Nephron (organoid): ENCODE results near the gene PHTF2.
A peak's percentile ranks its signal among the peaks of the same experiment; 100 is the strongest.
"Not testable (repeated sequence)": the region's sequence is repeated elsewhere in the genome, so short reads cannot be mapped to it uniquely, and the experiment has no call there.

Experiments
- H3K27ac Mint-ChIP-seq, 3 experiments: 2 replicates each; pipeline ENCODE4 v1.8.0; 2020; ENCODE audit warnings: mixed read lengths in 3 of 3, mild to moderate bottlenecking in 2 of 3, moderate library complexity in 1 of 3
- H3K27me3 Mint-ChIP-seq: 2 replicates; pipeline ENCODE4 v1.8.0; 2021; ENCODE audit warnings: low read depth, mild to moderate bottlenecking, moderate library complexity, mixed read lengths
- H3K36me3 Mint-ChIP-seq: 2 replicates; pipeline ENCODE4 v1.8.0; 2020; ENCODE audit warnings: low read depth, mixed read lengths
- H3K4me1 Mint-ChIP-seq: 2 replicates; pipeline ENCODE4 v1.8.0; 2020; ENCODE audit warnings: mixed read lengths
- H3K4me3 Mint-ChIP-seq, 3 experiments: 2 replicates each; pipeline ENCODE4 v1.8.0; 2020; ENCODE audit warnings: mild to moderate bottlenecking in 3 of 3, mixed read lengths in 3 of 3, moderate library complexity in 2 of 3
- H3K9me3 Mint-ChIP-seq: 2 replicates; pipeline ENCODE4 v1.8.0; 2020; ENCODE audit warnings: mixed read lengths
- TF ChIP-seq, protein P1 (sequence below), 3 experiments: fragments of 200-600 bp; sonication (generic); IDR thresholded peaks; one replicate each; pipeline ENCODE4 v1.5.0; 2021; ENCODE audit warnings: antibody characterized with exemption in 3 of 3; ENCODE audit not compliant: unreplicated experiment in 3 of 3

Gene PHTF2

DNA sequence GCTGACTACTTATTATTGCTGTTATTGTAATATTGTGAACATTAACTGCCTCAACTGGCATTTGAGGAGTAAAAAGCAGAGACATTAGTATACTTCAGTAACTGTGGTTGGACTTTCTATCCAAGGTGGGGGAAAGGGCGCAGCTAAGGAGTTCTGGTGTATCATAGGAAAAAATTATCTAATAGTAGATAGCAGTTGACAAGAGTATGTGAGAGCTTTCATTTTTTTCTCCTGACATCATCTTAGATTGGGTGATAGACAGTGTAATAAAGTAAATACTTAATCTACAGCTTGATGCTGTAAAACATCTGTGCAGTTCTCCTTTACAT, 68.9 kb downstream of the PHTF2 start:
- peaks cover 18% of the 10 kb centered on the region for H3K36me3 Mint-ChIP-seq

DNA sequence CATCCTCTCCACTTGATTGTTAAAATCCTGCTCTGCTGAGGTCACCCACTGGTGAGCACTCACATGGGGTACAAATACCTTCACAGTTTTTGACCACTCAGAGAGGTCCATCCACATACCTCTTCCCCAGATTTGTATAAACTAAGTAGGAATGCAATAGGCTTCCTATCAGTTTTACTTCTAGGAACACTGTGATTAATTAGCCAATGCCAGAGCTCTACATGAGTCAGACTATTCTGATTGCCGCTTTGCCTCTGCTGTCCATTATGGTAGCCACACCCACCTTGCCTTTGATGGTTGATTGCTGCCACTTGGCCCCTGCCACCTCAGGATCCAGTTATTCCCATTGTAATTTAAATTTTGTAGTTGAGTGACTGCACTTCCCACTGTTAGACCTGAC, 73.7 kb downstream of the PHTF2 start:
- H3K27ac Mint-ChIP-seq, H3K4me1 Mint-ChIP-seq: not testable (repeated sequence)
- H3K36me3 Mint-ChIP-seq = peaks cover 29% of the 10 kb centered on the region

More for the DNA sequence above, 68.9 kb downstream of the PHTF2 start:
- peak overlapping the region in 2 of 3 experiments; percentile 2 to 25 for H3K27ac Mint-ChIP-seq
- H3K4me3 Mint-ChIP-seq = no peak overlapping the region
- peaks cover 14% of the 10 kb centered on the region for H3K9me3 Mint-ChIP-seq
- TF ChIP-seq, protein P1, sequence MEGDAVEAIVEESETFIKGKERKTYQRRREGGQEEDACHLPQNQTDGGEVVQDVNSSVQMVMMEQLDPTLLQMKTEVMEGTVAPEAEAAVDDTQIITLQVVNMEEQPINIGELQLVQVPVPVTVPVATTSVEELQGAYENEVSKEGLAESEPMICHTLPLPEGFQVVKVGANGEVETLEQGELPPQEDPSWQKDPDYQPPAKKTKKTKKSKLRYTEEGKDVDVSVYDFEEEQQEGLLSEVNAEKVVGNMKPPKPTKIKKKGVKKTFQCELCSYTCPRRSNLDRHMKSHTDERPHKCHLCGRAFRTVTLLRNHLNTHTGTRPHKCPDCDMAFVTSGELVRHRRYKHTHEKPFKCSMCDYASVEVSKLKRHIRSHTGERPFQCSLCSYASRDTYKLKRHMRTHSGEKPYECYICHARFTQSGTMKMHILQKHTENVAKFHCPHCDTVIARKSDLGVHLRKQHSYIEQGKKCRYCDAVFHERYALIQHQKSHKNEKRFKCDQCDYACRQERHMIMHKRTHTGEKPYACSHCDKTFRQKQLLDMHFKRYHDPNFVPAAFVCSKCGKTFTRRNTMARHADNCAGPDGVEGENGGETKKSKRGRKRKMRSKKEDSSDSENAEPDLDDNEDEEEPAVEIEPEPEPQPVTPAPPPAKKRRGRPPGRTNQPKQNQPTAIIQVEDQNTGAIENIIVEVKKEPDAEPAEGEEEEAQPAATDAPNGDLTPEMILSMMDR (IDR thresholded peaks at IDR 0.05; ENCODE audit: unreplicated experiment in 3 of 3) = no peak
- H3K27me3 Mint-ChIP-seq = no peaks in the 10 kb centered on the region
- peaks cover 6% of the 10 kb centered on the region for H3K4me1 Mint-ChIP-seq

DNA sequence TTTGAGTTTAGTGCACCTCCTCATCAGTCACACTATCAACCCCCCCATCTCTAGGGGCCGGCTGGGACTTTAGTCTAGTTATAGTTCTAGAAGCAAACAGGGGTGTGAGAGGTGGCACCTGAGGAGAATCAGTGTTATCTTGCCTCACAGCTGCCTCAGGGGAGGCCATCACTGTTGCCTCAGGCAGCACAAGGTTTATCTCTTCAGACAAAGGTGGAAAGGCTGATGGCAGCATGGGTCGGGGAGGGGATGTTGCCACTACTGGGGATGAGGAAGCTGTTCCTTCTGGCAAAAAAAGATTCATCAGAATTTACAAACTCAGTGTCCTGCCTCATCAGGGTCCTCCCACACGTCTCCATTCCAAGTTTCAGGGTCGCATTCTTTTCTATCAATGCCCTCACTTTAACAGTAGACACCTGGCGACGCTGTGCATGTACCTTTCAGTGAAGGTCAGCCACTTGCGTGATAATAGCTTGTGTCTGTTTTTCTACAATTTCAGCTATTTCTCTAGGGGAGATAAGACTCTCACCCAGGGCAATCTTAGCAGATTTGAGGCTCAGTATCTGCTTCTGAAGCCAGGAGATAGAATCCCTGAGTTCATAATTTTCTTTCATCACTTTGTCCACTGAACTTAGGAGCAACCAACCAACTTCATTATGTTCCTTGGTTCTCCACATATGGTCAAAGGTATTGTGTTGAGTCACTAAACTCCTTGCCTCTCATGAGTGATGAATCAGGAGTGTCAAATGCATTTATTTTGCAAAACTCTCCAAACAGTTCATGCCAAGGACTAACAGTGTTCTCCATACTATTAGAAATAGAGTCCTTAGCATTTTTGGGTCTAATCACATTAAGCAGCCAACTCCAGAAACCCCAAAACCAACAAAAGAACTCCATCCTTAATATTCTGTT, 75.1 kb downstream of the PHTF2 start:
- not testable (repeated sequence) for H3K4me3 Mint-ChIP-seq, H3K4me1 Mint-ChIP-seq, H3K27me3 Mint-ChIP-seq, H3K27ac Mint-ChIP-seq
- H3K36me3 Mint-ChIP-seq = peaks cover 36% of the 10 kb centered on the region
- H3K9me3 Mint-ChIP-seq = peaks cover 16% of the 10 kb centered on the region

More for the DNA sequence above, 73.7 kb downstream of the PHTF2 start:
- H3K27me3 Mint-ChIP-seq, H3K4me3 Mint-ChIP-seq: not testable (repeated sequence)
- peaks cover 16% of the 10 kb centered on the region for H3K9me3 Mint-ChIP-seq

- TF ChIP-seq, protein P1 (IDR thresholded peaks at IDR 0.05; ENCODE audit: unreplicated experiment in 3 of 3) = no peak
- no peaks in the 10 kb centered on the region for H3K4me1 Mint-ChIP-seq
- no peaks in the 10 kb centered on the region for H3K27me3 Mint-ChIP-seq
- no peaks in the 10 kb centered on the region for H3K9me3 Mint-ChIP-seq
- H3K36me3 Mint-ChIP-seq = peaks cover 16% of the 10 kb centered on the region
- no peak overlapping the region for H3K4me3 Mint-ChIP-seq
- no peak overlapping the region for H3K27ac Mint-ChIP-seq
Measured at GRCh38 chr7:77877791-77878190, 79.2 kb downstream of the PHTF2 start.

DNA sequence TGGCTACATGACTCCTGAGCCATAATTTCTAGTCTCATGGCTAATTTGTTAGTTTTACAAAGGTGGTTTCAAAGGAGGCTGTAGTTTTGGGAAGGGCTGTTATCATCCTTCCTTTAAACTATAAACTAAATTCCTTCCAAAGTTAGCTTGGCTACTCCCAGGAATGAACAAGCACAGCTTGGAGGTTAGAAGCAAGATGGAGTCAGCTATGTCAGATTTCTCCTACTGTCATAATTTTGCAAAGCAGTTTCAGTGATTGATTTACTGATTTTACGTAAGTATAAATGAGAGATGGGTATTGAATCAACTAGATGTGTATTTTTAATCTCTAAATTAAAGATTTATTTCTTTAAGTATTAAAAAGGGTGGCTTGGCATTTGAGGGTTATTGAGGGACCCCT, 79.9 kb downstream of the PHTF2 start:
- H3K36me3 Mint-ChIP-seq = peaks cover 12% of the 10 kb centered on the region
- no peaks in the 10 kb centered on the region for H3K4me1 Mint-ChIP-seq
- no peak overlapping the region for H3K27ac Mint-ChIP-seq
- TF ChIP-seq, protein P1 (IDR thresholded peaks at IDR 0.05; ENCODE audit: unreplicated experiment in 3 of 3) = no peak
- no peak overlapping the region for H3K4me3 Mint-ChIP-seq
- H3K27me3 Mint-ChIP-seq = no peaks in the 10 kb centered on the region
- H3K9me3 Mint-ChIP-seq = no peaks in the 10 kb centered on the region

DNA sequence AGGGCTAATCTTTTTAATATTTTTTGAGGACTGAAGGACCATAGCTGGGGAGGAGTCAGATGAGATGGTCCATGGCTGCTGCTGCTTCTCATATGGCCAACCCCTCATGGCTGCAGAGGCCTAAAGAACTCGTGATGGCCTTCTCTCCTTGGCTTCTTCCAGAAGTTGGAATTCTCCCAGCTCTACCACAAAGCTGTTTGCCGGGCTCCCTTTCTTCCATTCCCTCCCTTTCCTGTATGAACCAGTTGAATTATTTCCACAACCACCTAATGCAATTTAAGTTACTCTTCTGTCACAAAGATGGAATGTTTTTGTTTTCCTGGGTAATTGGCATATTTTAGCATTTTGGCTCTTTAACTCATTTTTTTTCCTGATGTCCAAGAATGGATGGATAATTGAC, 80.7 kb downstream of the PHTF2 start:
- Mint-ChIP-seq H3K27ac (no peak overlapping the region), H3K27me3 (no peaks in the 10 kb centered on the region), H3K9me3 (no peaks in the 10 kb centered on the region), H3K36me3 (peaks cover 12% of the 10 kb centered on the region), H3K4me3 (no peak overlapping the region), H3K4me1 (no peaks in the 10 kb centered on the region)
- TF ChIP-seq, protein P1 (IDR thresholded peaks at IDR 0.05; ENCODE audit: unreplicated experiment in 3 of 3) = no peak

DNA sequence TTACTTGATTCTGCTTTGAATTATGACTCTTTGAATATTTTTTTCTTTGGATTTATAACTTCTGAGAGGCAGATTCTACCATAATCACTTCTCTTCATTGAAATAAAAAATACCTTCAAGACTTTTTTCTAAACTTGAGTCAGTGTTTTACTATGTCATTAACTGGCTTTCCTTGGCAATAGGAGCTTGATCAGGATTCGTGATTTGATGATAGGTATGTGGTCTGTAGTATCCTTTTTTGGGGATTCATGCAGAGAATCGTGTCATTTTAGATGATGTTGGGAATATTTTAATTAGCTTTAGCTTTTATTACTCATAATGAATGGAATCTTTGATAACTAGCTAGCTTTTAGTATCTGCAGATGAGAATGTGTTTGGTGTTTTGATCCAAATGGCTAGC, 83.3 kb downstream of the PHTF2 start:
- no peak overlapping the region for H3K27ac Mint-ChIP-seq
- H3K27me3 Mint-ChIP-seq = no peaks in the 10 kb centered on the region
- H3K36me3 Mint-ChIP-seq = peaks cover 8% of the 10 kb centered on the region
- H3K4me1 Mint-ChIP-seq = no peaks in the 10 kb centered on the region
- no peaks in the 10 kb centered on the region for H3K9me3 Mint-ChIP-seq
- TF ChIP-seq, protein P1 (IDR thresholded peaks at IDR 0.05; ENCODE audit: unreplicated experiment in 3 of 3) = no peak
- H3K4me3 Mint-ChIP-seq = no peak overlapping the region
